Panc1 (cell line): ENCODE results near the gene FRMD4A. TPM values are rescaled to one million over a fixed set of nuclear protein-coding genes. Genes with fewer than 3 reads are reported as not detected.

Experiments used
- ATAC-seq: fragments of 200-7000 bp; cut with Tn5 transposase; 2 replicates; pipeline ENCODE4 v1.9.1; 2020; ENCODE audit warnings: mild to moderate bottlenecking, moderate library complexity
- BruUV-seq: library from RNA; stranded (reverse); fragments of 400-500 nt; replicated peaks from 2 replicates; lab custom pipeline; 2021; lab: Mats Ljungman, UMichigan
- CTCF ChIA-PET: fragments of 300-600 bp; sonication (Branson Sonifier 250); formaldehyde crosslinking; loops from one replicate; lab custom pipeline; 2022; ENCODE audit warnings: antibody characterized with exemption; lab: Charles Lee
- POLR2A ChIA-PET: fragments of 300-600 bp; sonication (Branson Sonifier 250); formaldehyde crosslinking; loops from one replicate; lab custom pipeline; 2022; ENCODE audit warnings: antibody characterized with exemption; lab: Charles Lee
- DNase-seq: peaks from one replicate; pipeline ENCODE4 v3.0.0-alpha.2; 2010; ENCODE audit warnings: low read depth, low spot score
- H3K27ac ChIP-seq: 2 replicates; pipeline ENCODE4 v1.5.1; 2011; ENCODE audit warnings: mild to moderate bottlenecking, low read length, inconsistent platforms
- H3K27me3 ChIP-seq: fragments of 200-500 bp; sonication (Bioruptor generic); 2 replicates; pipeline ENCODE4 v1.6.0; 2014; ENCODE audit warnings: low read length, inconsistent platforms; ENCODE audit not compliant: control insufficient read depth, insufficient read depth
- H3K36me3 ChIP-seq: fragments of 200-500 bp; sonication (Bioruptor generic); 2 replicates; pipeline ENCODE4 v1.5.1; 2014; ENCODE audit warnings: inconsistent platforms, mild to moderate bottlenecking, low read length, moderate library complexity; ENCODE audit not compliant: control insufficient read depth, insufficient read depth
- H3K4me1 ChIP-seq: 2 replicates; pipeline ENCODE4 v1.5.1; 2011; ENCODE audit warnings: inconsistent platforms, mild to moderate bottlenecking, low read length, moderate library complexity; ENCODE audit not compliant: control insufficient read depth, insufficient read depth
- H3K4me3 ChIP-seq, 2 experiments: 2 replicates each; pipeline ENCODE4 v1.5.1; 2011 to 2012; ENCODE audit warnings: low read depth in 2 of 2, low read length in 2 of 2, mild to moderate bottlenecking in 2 of 2, inconsistent platforms in 1 of 2, moderate library complexity in 1 of 2
- H3K9me3 ChIP-seq: fragments of 200-500 bp; sonication (Bioruptor generic); 2 replicates; pipeline ENCODE4 v1.5.1; 2014; ENCODE audit warnings: low read depth, mild to moderate bottlenecking, inconsistent platforms, low read length, moderate library complexity; ENCODE audit not compliant: control insufficient read depth, insufficient read depth
- POLR2AphosphoS5 ChIP-seq: IDR thresholded peaks from 2 replicates; pipeline ENCODE4 v1.6.1; 2012; ENCODE audit warnings: mild to moderate bottlenecking, low read depth, low read length, moderate library complexity
- SIN3A ChIP-seq: IDR thresholded peaks from 2 replicates; pipeline ENCODE4 v1.6.1; 2012; ENCODE audit warnings: low read depth, mild to moderate bottlenecking, low read length, moderate library complexity, borderline replicate concordance; ENCODE audit not compliant: insufficient read depth
- TCF7L2 ChIP-seq: IDR thresholded peaks from 2 replicates; pipeline ENCODE4 v1.6.1; 2011; ENCODE audit warnings: mild to moderate bottlenecking, low read depth, low read length, inconsistent platforms
- in situ Hi-C: cut with HindIII; loops from 2 replicates; pipeline ENCODE4 v1.10.0; 2016; ENCODE audit warnings: low sequenced_read_pairs, low pct_unique_long_range_greater_than_20kb
- intact Hi-C: fragments of 100-400 bp; cut with micrococcal nuclease; formaldehyde crosslinking; loops from one replicate; pipeline ENCODE4 v1.10.0; 2022; ENCODE audit not compliant: unreplicated experiment
- total RNA-seq: library from RNA; stranded (reverse); gene quantifications from one replicate; pipeline ENCODE4 v1.2.1, GENCODE V29; 2021; ENCODE audit not compliant: unreplicated experiment
- TF ChIP-seq, protein P1 (sequence below): fragments of 450-650 bp; IDR thresholded peaks from 2 replicates; pipeline ENCODE4 v1.5.1; 2017; ENCODE audit warnings: mild to moderate bottlenecking
- TF ChIP-seq, protein P2 (sequence below), 2 experiments: IDR thresholded peaks; 2 replicates each; pipeline ENCODE4 v1.6.1; 2011 to 2012; ENCODE audit warnings: low read depth in 2 of 2, control low read depth in 1 of 2, low read length in 1 of 2, mild to moderate bottlenecking in 1 of 2, moderate library complexity in 1 of 2; ENCODE audit not compliant: insufficient read depth in 1 of 2

FRMD4A gene
- total RNA-seq, 1 experiment from 2014 or later = 7.1 TPM

DNA sequence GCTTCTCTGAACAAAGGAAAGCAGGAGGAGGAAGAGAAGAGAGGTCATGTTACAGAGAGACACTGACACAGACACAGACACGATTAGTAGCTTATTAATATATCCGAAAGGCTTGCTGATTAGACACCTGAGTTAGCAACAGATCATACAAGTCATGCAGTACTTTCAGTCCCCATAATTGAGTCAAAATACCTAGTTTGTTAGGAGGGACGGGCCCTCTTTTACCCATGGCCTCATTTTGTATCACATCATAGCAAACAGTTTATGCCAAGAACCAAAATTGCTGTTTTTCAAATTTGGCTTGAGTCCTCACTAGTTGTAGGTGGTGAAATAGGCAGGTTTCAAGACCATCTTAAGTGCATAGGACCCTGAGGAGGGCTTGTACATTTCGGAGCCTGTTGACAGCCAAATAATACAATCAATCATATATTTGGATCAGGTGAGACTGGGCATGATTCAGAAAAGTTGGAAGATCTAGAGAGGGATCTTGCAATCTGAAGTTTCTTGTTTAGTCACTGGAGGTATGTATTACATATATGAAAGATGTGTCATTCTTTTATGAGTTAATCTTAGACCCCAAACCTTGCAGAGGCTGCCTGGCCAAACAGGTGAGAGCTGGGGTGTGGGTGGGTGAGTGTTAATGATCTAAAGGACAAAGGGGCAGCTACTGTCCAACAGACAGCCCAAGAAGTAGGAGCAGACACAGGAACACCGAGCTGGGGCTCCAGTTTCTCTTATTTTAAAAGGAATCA lies 678.6 kb downstream of the FRMD4A start:
- no peak for ATAC-seq
- no peak overlapping the region for H3K27ac ChIP-seq

DNA sequence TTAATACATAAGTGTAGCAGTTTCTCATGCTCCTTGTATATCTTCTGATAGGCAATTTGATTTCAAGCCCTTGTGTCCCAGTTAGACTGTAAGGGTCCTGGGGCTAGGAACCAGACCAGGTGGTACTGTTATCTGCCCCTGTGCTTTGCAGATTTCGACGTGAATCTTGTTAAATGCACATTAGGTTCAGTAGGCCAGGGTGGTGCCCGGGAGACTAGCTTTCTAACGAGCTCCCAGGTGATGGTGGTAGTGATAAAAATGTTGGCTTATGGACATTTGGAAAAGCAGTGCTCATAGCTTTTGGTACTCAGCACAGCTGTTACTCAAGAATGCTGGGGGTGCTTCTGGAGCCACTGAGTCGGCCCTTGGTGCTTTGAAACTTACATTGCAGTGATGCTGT lies 679.8 kb downstream of the FRMD4A start:
- no peak overlapping the region for H3K27ac ChIP-seq
- no TSS peak for BruUV-seq
- H3K4me3 ChIP-seq = no peak overlapping the region
- no peaks in the 10 kb centered on the region for H3K9me3 ChIP-seq
- intact Hi-C loops (no loop called here), in situ Hi-C loops (no loop called here)
- DNase-seq (no peak), ATAC-seq (no peak)
- no peaks in the 10 kb centered on the region for H3K36me3 ChIP-seq
- POLR2A ChIA-PET = no interaction called here
- H3K27me3 ChIP-seq = no peaks in the 10 kb centered on the region
- H3K4me1 ChIP-seq = no peaks in the 10 kb centered on the region
- CTCF ChIA-PET = interaction anchor here (0.6 kb wide), 1 partner anchor 40 kb away, joined by 6 read pairs; no protein-coding TSS in a partner anchor
- no peak for TF ChIP-seq POLR2AphosphoS5
- TF ChIP-seq SIN3A = no peak
- TF ChIP-seq, protein P1, sequence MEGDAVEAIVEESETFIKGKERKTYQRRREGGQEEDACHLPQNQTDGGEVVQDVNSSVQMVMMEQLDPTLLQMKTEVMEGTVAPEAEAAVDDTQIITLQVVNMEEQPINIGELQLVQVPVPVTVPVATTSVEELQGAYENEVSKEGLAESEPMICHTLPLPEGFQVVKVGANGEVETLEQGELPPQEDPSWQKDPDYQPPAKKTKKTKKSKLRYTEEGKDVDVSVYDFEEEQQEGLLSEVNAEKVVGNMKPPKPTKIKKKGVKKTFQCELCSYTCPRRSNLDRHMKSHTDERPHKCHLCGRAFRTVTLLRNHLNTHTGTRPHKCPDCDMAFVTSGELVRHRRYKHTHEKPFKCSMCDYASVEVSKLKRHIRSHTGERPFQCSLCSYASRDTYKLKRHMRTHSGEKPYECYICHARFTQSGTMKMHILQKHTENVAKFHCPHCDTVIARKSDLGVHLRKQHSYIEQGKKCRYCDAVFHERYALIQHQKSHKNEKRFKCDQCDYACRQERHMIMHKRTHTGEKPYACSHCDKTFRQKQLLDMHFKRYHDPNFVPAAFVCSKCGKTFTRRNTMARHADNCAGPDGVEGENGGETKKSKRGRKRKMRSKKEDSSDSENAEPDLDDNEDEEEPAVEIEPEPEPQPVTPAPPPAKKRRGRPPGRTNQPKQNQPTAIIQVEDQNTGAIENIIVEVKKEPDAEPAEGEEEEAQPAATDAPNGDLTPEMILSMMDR = no peak
- TF ChIP-seq, protein P2, sequence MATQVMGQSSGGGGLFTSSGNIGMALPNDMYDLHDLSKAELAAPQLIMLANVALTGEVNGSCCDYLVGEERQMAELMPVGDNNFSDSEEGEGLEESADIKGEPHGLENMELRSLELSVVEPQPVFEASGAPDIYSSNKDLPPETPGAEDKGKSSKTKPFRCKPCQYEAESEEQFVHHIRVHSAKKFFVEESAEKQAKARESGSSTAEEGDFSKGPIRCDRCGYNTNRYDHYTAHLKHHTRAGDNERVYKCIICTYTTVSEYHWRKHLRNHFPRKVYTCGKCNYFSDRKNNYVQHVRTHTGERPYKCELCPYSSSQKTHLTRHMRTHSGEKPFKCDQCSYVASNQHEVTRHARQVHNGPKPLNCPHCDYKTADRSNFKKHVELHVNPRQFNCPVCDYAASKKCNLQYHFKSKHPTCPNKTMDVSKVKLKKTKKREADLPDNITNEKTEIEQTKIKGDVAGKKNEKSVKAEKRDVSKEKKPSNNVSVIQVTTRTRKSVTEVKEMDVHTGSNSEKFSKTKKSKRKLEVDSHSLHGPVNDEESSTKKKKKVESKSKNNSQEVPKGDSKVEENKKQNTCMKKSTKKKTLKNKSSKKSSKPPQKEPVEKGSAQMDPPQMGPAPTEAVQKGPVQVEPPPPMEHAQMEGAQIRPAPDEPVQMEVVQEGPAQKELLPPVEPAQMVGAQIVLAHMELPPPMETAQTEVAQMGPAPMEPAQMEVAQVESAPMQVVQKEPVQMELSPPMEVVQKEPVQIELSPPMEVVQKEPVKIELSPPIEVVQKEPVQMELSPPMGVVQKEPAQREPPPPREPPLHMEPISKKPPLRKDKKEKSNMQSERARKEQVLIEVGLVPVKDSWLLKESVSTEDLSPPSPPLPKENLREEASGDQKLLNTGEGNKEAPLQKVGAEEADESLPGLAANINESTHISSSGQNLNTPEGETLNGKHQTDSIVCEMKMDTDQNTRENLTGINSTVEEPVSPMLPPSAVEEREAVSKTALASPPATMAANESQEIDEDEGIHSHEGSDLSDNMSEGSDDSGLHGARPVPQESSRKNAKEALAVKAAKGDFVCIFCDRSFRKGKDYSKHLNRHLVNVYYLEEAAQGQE (IDR thresholded peaks at IDR 0.05; ENCODE audit: insufficient read depth in 1 of 2, low read depth in 2 of 2, low read length in 1 of 2) = no peak
- TF ChIP-seq TCF7L2 = no peak

More for the DNA sequence above, 678.6 kb downstream of the FRMD4A start:
- Histone ChIP-seq H3K4me3 (no peak overlapping the region), H3K4me1 (no peaks in the 10 kb centered on the region), H3K9me3 (no peaks in the 10 kb centered on the region), H3K36me3 (no peaks in the 10 kb centered on the region), H3K27me3 (no peaks in the 10 kb centered on the region)
- TF ChIP-seq TCF7L2 (no peak), POLR2AphosphoS5 (no peak)
- TF ChIP-seq, protein P2 (IDR thresholded peaks at IDR 0.05; ENCODE audit: insufficient read depth in 1 of 2, low read depth in 2 of 2, low read length in 1 of 2) = no peak
- intact Hi-C loops (no loop called here), in situ Hi-C loops (no loop called here)
- no peak for DNase-seq
- POLR2A ChIA-PET = no interaction called here
- no TSS peak for BruUV-seq
- CTCF ChIA-PET = no interaction called here
